A549 (cell line): ENCODE data around the gene CIITA. TPM values are rescaled to one million over a fixed set of nuclear protein-coding genes. Genes with fewer than 3 reads are reported as not detected.

ENCODE experiments used
- ATAC-seq, 2 experiments: fragments of 200-7000 bp in 1 of 2; fragments of >200 bp in 1 of 2; cut with Nextera tagmentation in 1 of 2; cut with Tn5 transposase in 1 of 2; 3 replicates each; pipeline versions ENCODE4 v1.8.0 to v1.9.1; 2018 to 2020; ENCODE audit warnings: mild to moderate bottlenecking in 1 of 2, moderate library complexity in 1 of 2
- CTCF ChIA-PET: fragments of 300-600 bp; sonication (Branson Sonifier 250); formaldehyde crosslinking; extraction: SDS; loops from one replicate; lab custom pipeline; 2021; ENCODE audit warnings: antibody characterized with exemption, inconsistent platforms; lab: Yijun Ruan, JAX
- POLR2A ChIA-PET: fragments of 350-600 bp; formaldehyde crosslinking; extraction: SDS; loops from one replicate; lab custom pipeline; 2021; ENCODE audit warnings: antibody characterized with exemption, inconsistent platforms; lab: Yijun Ruan, JAX
- DNase-seq, 2 experiments: peaks; one replicate each; pipeline versions ENCODE4 v3.0.0 to v3.0.0-alpha.2; 2011 to 2016; ENCODE audit warnings: low read depth in 1 of 2, low spot score in 1 of 2
- FAIRE-seq: peaks from 2 replicates; lab custom pipeline; 2011; peaks lifted over from hg19 to GRCh38; lab: Jason Lieb, UNC
- H3K27ac ChIP-seq, 2 experiments: fragments of >200 bp; sonication (Bioruptor Twin); formaldehyde crosslinking; 3 replicates each; pipeline ENCODE4 v1.5.1; 2016 to 2017
- H3K4me1 ChIP-seq: fragments of >200 bp; sonication (Bioruptor Twin); formaldehyde crosslinking; 3 replicates; pipeline ENCODE4 v1.6.1; 2016
- H3K4me2 ChIP-seq: fragments of >200 bp; sonication (Bioruptor Twin); formaldehyde crosslinking; 3 replicates; pipeline ENCODE4 v1.6.1; 2016
- H3K4me3 ChIP-seq: fragments of >200 bp; sonication (Bioruptor Twin); formaldehyde crosslinking; 3 replicates; pipeline ENCODE4 v1.5.1; 2016
- H3K9me3 ChIP-seq: fragments of >200 bp; sonication (Bioruptor Twin); formaldehyde crosslinking; 3 replicates; pipeline ENCODE4 v1.6.1; 2016
- ATOH8 ChIP-seq: fragments of 250-450 bp; sonication (Bioruptor Pico); IDR thresholded peaks from 2 replicates; pipeline ENCODE4 v1.5.0; 2020; ENCODE audit warnings: low read depth, mild to moderate bottlenecking, moderate library complexity
- CBX2 ChIP-seq: fragments of 200-600 bp; sonication (generic); IDR thresholded peaks from 2 replicates; pipeline ENCODE4 v1.6.1; 2016; ENCODE audit warnings: low read depth, mild to moderate bottlenecking, borderline replicate concordance
- CEBPB ChIP-seq, 2 experiments: fragments of >200 bp in 1 of 2; sonication (Bioruptor Twin) in 1 of 2; formaldehyde crosslinking in 1 of 2; IDR thresholded peaks; 2 replicates each; pipeline ENCODE4 v1.6.1; 2012 to 2016
- CTCF ChIP-seq: fragments of >200 bp; sonication (Bioruptor Twin); formaldehyde crosslinking; IDR thresholded peaks from 3 replicates; pipeline ENCODE4 v1.5.1; 2016
- EHMT2 ChIP-seq: fragments of 200-600 bp; sonication (generic); IDR thresholded peaks from 2 replicates; pipeline ENCODE4 v1.6.1; 2016; ENCODE audit warnings: antibody characterized with exemption, low read depth, mild to moderate bottlenecking, moderate library complexity
- EP300 ChIP-seq, 2 experiments: fragments of >200 bp; sonication (Bioruptor Twin); formaldehyde crosslinking; IDR thresholded peaks; 2 replicates in 1 of 2; 3 replicates in 1 of 2; pipeline ENCODE4 v1.6.1; 2016 to 2017
- ESRRA ChIP-seq: fragments of 150-350 bp; IDR thresholded peaks from 2 replicates; pipeline ENCODE4 v1.6.1; 2014; ENCODE audit warnings: mild to moderate bottlenecking, low read length, borderline replicate concordance
- FOSB ChIP-seq: fragments of 250-450 bp; sonication (Bioruptor Pico); IDR thresholded peaks from 2 replicates; pipeline ENCODE4 v1.5.0; 2020; ENCODE audit warnings: mild to moderate bottlenecking, moderate library complexity
- HMGXB4 ChIP-seq: fragments of 250-450 bp; sonication (Bioruptor Pico); IDR thresholded peaks from 2 replicates; pipeline ENCODE4 v1.5.0; 2021; ENCODE audit warnings: mild to moderate bottlenecking, moderate library complexity, borderline replicate concordance
- MAFK ChIP-seq: fragments of 450-650 bp; IDR thresholded peaks from 2 replicates; pipeline ENCODE4 v1.6.1; 2014; ENCODE audit not compliant: partially characterized antibody
- MAZ ChIP-seq: fragments of 150-350 bp; IDR thresholded peaks from 2 replicates; pipeline ENCODE4 v1.6.1; 2014; ENCODE audit warnings: antibody characterized with exemption, low read depth, low read length, borderline replicate concordance
- NPAS2 ChIP-seq: fragments of 250-450 bp; sonication (Bioruptor Pico); IDR thresholded peaks from 2 replicates; pipeline ENCODE4 v1.8.0; 2022; ENCODE audit warnings: mild to moderate bottlenecking, moderate library complexity, borderline replicate concordance
- SREBF2 ChIP-seq: fragments of 450-650 bp; IDR thresholded peaks from 2 replicates; pipeline ENCODE4 v1.6.1; 2014; ENCODE audit warnings: mild to moderate bottlenecking, moderate library complexity
- TFCP2L1 ChIP-seq: fragments of 250-450 bp; sonication (Bioruptor Pico); IDR thresholded peaks from 2 replicates; pipeline ENCODE4 v1.5.0; 2021; ENCODE audit warnings: mild to moderate bottlenecking
- TP53 ChIP-seq: fragments of 250-450 bp; sonication (Bioruptor Pico); IDR thresholded peaks from 2 replicates; pipeline ENCODE4 v1.5.0; 2021; ENCODE audit warnings: mild to moderate bottlenecking, moderate library complexity
- ZNF302 ChIP-seq: fragments of 250-450 bp; sonication (Bioruptor Pico); IDR thresholded peaks from 2 replicates; pipeline ENCODE4 v1.9.0; 2021; ENCODE audit warnings: inconsistent platforms, mild to moderate bottlenecking, moderate library complexity
- ZSCAN20 ChIP-seq: fragments of 250-450 bp; sonication (Bioruptor Pico); IDR thresholded peaks from 2 replicates; pipeline ENCODE4 v1.8.0; 2022; ENCODE audit warnings: mild to moderate bottlenecking, moderate library complexity
- WGBS: methylation state at CpG from one replicate; pipeline ENCODE4 v1.1.6; 2017; ENCODE audit errors: missing lambda C conversion rate; 5-methylcytosine and 5-hydroxymethylcytosine counted together
- polyA plus RNA-seq, 4 experiments: library from polyadenylated mRNA; depleted of rRNA in 3 of 4; stranded (reverse); fragments of >200 nt; fragmentation: RNase III in 1 of 4; extraction: RNeasy Plus Mini Kit Qiagen cat#74134 plus additional on column Dnase treatment in 1 of 4; gene quantifications; 2 replicates in 3 of 4; 3 replicates in 1 of 4; pipeline ENCODE4 v1.2.3, GENCODE V29; 2011 to 2017

CIITA gene
- polyA plus RNA-seq, 2 of the 4 experiments (the other 2 are of a cell fraction): 0.06 TPM; not detected in 1

GRCh38 chr16:10978124-10978523, 101.1 kb downstream of the CIITA start:
- no peak overlapping the region for H3K27ac ChIP-seq
- FAIRE-seq: no peak
- DNase-seq: no peak
- H3K4me1 ChIP-seq: no peaks in the 10 kb centered on the region
- POLR2A ChIA-PET: no interaction called here
- no peak for ATAC-seq
- WGBS: 88% methylated on average over 6 of the region's 6 CpGs
- H3K9me3 ChIP-seq: no peaks in the 10 kb centered on the region
- no peak overlapping the region for H3K4me3 ChIP-seq
- H3K4me2 ChIP-seq: no peak overlapping the region
- TF ChIP-seq ZNF302 (no peak), HMGXB4 (CRISPR knock-in tag) (no peak), FOSB (CRISPR knock-in tag) (no peak), CBX2 (no peak), EHMT2 (no peak), MAZ (no peak), TFCP2L1 (CRISPR knock-in tag) (no peak), ATOH8 (CRISPR knock-in tag) (no peak), EP300 (IDR thresholded peaks at IDR 0.05) (no peak), MAFK (no peak), NPAS2 (CRISPR knock-in tag) (no peak)
- CTCF ChIA-PET: no interaction called here

- no peak overlapping the region for H3K27ac ChIP-seq
- H3K9me3 ChIP-seq: no peaks in the 10 kb centered on the region
- H3K4me2 ChIP-seq: no peak overlapping the region
- H3K4me1 ChIP-seq: no peaks in the 10 kb centered on the region
- TF ChIP-seq CBX2: no peak
- no peak for TF ChIP-seq TP53 (CRISPR knock-in tag)
- TF ChIP-seq MAFK: no peak
- no peak for TF ChIP-seq SREBF2
- no peak for TF ChIP-seq CEBPB (IDR thresholded peaks at IDR 0.05)
- TF ChIP-seq ESRRA: no peak
- no peak for TF ChIP-seq CTCF
- no peak for TF ChIP-seq ZSCAN20
- TF ChIP-seq HMGXB4 (CRISPR knock-in tag): no peak
- TF ChIP-seq TFCP2L1 (CRISPR knock-in tag): no peak
- no peak overlapping the region for H3K4me3 ChIP-seq
- POLR2A ChIA-PET: no interaction called here
- 87% methylated on average over 14 of the region's 14 CpGs for WGBS
- no peak for FAIRE-seq
- CTCF ChIA-PET: interaction anchor here (1.8 kb wide), 1 partner anchor 15 kb away, joined by 11 read pairs; no protein-coding TSS in a partner anchor
- no peak for DNase-seq
- ATAC-seq: no peak
Measured at GRCh38 chr16:10978871-10979446, 102.0 kb downstream of the CIITA start.
